ENCODE results near the gene SHANK1.

- TF ChIP-seq, protein P1, sequence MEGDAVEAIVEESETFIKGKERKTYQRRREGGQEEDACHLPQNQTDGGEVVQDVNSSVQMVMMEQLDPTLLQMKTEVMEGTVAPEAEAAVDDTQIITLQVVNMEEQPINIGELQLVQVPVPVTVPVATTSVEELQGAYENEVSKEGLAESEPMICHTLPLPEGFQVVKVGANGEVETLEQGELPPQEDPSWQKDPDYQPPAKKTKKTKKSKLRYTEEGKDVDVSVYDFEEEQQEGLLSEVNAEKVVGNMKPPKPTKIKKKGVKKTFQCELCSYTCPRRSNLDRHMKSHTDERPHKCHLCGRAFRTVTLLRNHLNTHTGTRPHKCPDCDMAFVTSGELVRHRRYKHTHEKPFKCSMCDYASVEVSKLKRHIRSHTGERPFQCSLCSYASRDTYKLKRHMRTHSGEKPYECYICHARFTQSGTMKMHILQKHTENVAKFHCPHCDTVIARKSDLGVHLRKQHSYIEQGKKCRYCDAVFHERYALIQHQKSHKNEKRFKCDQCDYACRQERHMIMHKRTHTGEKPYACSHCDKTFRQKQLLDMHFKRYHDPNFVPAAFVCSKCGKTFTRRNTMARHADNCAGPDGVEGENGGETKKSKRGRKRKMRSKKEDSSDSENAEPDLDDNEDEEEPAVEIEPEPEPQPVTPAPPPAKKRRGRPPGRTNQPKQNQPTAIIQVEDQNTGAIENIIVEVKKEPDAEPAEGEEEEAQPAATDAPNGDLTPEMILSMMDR (IDR thresholded peaks at IDR 0.05): no peak
- no peak for TF ChIP-seq POLR2A (IDR thresholded peaks at IDR 0.05)
These were observed 525 bp downstream of the SHANK1 start for GRCh38 chr19:50719119-50719435.
